A549 (cell line): ENCODE data around the gene TCF20.

Experiments used
- CTCF ChIP-seq: fragments of >200 bp; sonication (Bioruptor Twin); formaldehyde crosslinking; IDR thresholded peaks from 3 replicates; pipeline ENCODE4 v1.5.1; 2016
- ESRRA ChIP-seq: fragments of 150-350 bp; IDR thresholded peaks from 2 replicates; pipeline ENCODE4 v1.6.1; 2014; ENCODE audit warnings: mild to moderate bottlenecking, low read length, borderline replicate concordance
- JUNB ChIP-seq: fragments of >200 bp; sonication (Bioruptor Twin); formaldehyde crosslinking; IDR thresholded peaks from 2 replicates; pipeline ENCODE4 v1.6.1; 2016
- KDM1A ChIP-seq: fragments of 200-600 bp; sonication (generic); IDR thresholded peaks from 2 replicates; pipeline ENCODE4 v1.6.1; 2016; ENCODE audit warnings: low read depth, mild to moderate bottlenecking
- MYC ChIP-seq: IDR thresholded peaks from 2 replicates; pipeline ENCODE4 v1.6.1; 2012; ENCODE audit warnings: mild to moderate bottlenecking, inconsistent platforms, low read length, improper control_type of control experiment, borderline replicate concordance
- POLR2A ChIP-seq: IDR thresholded peaks from 2 replicates; pipeline ENCODE4 v1.6.1; 2012; ENCODE audit warnings: mild to moderate bottlenecking, low read length
- RAD21 ChIP-seq, 2 experiments: fragments of >200 bp in 1 of 2; sonication (Bioruptor Twin) in 1 of 2; formaldehyde crosslinking in 1 of 2; IDR thresholded peaks in 1 of 2; conservative IDR thresholded peaks in 1 of 2; 2 replicates in 1 of 2; 3 replicates in 1 of 2; pipeline ENCODE4 v1.6.1; 2012 to 2018; ENCODE audit warnings: inconsistent platforms in 1 of 2
- TF ChIP-seq, protein P1 (sequence below): IDR thresholded peaks from 2 replicates; pipeline ENCODE4 v1.6.1; 2012; ENCODE audit warnings: low read depth, borderline replicate concordance

DNA sequence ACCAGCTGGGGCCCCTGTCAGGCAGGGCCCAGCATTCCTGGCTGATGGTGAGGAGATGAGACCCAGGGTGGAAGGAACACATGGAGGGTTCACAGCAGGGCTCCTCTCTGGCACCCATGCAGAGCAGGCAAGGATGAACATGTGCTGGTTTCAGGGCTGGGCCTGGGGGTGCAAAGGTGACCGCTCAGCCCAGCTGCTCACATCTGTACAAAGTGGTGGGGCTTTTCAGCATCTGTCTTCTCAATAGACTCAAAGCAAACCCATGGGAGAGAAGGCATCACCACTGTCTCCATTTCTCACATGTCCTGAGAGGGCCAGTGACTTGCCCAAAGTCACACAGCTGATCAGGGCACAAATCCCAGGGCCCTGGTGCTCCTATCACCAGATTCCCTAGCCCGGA lies 27.3 kb upstream of the TCF20 start:
- TF ChIP-seq, protein P1, sequence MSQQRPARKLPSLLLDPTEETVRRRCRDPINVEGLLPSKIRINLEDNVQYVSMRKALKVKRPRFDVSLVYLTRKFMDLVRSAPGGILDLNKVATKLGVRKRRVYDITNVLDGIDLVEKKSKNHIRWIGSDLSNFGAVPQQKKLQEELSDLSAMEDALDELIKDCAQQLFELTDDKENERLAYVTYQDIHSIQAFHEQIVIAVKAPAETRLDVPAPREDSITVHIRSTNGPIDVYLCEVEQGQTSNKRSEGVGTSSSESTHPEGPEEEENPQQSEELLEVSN: no peak
- TF ChIP-seq KDM1A: no peak
- TF ChIP-seq POLR2A: no peak
- TF ChIP-seq ESRRA: no peak
- TF ChIP-seq CTCF: no peak
- TF ChIP-seq JUNB: no peak
- no peak for TF ChIP-seq RAD21 (conservative IDR thresholded peaks at IDR 0.05 in 1 of 2, IDR thresholded peaks at IDR 0.05 in 1 of 2)
- no peak for TF ChIP-seq MYC
